A549 (cell line): ENCODE results near the gene CREB5.

Experiments
- ATOH8 ChIP-seq: fragments of 250-450 bp; sonication (Bioruptor Pico); IDR thresholded peaks from 2 replicates; pipeline ENCODE4 v1.5.0; 2020; ENCODE audit warnings: low read depth, mild to moderate bottlenecking, moderate library complexity
- POLR2A ChIP-seq: IDR thresholded peaks from 2 replicates; pipeline ENCODE4 v1.6.1; 2012; ENCODE audit warnings: mild to moderate bottlenecking, low read length
- RAD21 ChIP-seq, 2 experiments: fragments of >200 bp in 1 of 2; sonication (Bioruptor Twin) in 1 of 2; formaldehyde crosslinking in 1 of 2; IDR thresholded peaks in 1 of 2; conservative IDR thresholded peaks in 1 of 2; 2 replicates in 1 of 2; 3 replicates in 1 of 2; pipeline ENCODE4 v1.6.1; 2012 to 2018; ENCODE audit warnings: inconsistent platforms in 1 of 2
- SREBF2 ChIP-seq: fragments of 450-650 bp; IDR thresholded peaks from 2 replicates; pipeline ENCODE4 v1.6.1; 2014; ENCODE audit warnings: mild to moderate bottlenecking, moderate library complexity
- TF ChIP-seq, protein P1 (sequence below): fragments of 450-650 bp; IDR thresholded peaks from 2 replicates; pipeline ENCODE4 v1.6.1; 2014; ENCODE audit warnings: antibody characterized with exemption
- TF ChIP-seq, protein P2 (sequence below): fragments of >200 bp; sonication (Bioruptor Twin); formaldehyde crosslinking; IDR thresholded peaks from 3 replicates; pipeline ENCODE4 v1.5.1; 2016

DNA sequence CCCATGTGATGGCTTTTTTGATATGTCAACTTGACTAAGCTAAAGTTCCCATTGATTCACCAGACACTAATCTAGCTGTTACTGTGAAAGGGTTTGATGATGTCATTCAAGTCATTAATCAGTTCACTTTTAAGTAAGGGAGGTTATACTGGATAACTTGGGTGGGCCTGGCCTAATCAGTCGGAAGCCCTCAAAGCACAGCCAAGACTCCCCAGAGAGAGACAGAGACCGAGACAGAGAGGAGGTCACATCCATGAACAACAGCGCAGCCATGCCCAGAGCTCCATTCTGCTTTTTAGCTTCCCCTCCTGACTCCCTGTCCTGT lies 442.4 kb downstream of the CREB5 start:
- TF ChIP-seq SREBF2 (no peak), RAD21 (conservative IDR thresholded peaks at IDR 0.05 in 1 of 2, IDR thresholded peaks at IDR 0.05 in 1 of 2) (no peak), ATOH8 (no peak), POLR2A (no peak)
- TF ChIP-seq, protein P1, sequence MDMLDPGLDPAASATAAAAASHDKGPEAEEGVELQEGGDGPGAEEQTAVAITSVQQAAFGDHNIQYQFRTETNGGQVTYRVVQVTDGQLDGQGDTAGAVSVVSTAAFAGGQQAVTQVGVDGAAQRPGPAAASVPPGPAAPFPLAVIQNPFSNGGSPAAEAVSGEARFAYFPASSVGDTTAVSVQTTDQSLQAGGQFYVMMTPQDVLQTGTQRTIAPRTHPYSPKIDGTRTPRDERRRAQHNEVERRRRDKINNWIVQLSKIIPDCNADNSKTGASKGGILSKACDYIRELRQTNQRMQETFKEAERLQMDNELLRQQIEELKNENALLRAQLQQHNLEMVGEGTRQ, result no peak
- TF ChIP-seq, protein P2, sequence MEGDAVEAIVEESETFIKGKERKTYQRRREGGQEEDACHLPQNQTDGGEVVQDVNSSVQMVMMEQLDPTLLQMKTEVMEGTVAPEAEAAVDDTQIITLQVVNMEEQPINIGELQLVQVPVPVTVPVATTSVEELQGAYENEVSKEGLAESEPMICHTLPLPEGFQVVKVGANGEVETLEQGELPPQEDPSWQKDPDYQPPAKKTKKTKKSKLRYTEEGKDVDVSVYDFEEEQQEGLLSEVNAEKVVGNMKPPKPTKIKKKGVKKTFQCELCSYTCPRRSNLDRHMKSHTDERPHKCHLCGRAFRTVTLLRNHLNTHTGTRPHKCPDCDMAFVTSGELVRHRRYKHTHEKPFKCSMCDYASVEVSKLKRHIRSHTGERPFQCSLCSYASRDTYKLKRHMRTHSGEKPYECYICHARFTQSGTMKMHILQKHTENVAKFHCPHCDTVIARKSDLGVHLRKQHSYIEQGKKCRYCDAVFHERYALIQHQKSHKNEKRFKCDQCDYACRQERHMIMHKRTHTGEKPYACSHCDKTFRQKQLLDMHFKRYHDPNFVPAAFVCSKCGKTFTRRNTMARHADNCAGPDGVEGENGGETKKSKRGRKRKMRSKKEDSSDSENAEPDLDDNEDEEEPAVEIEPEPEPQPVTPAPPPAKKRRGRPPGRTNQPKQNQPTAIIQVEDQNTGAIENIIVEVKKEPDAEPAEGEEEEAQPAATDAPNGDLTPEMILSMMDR, result no peak
